Stimulated activated CD8-positive, alpha-beta memory T cell treated with anti-CD3 and anti-CD28 coated beads, Interleukin-12 subunit alpha, Interleukin-12 subunit beta, amount 100 ng/mL, for 24 hours (primary cell): Measurements from ENCODE around the gene PKP4.

Experiments
- DNase-seq: peaks from one replicate; pipeline ENCODE4 v3.0.0-alpha.2; 2020; ENCODE audit errors: extremely low read depth

The PKP4 gene

GRCh38 chr2:158715357-158715756, 258.6 kb downstream of the PKP4 start:
- DNase-seq: no peak

- no peak for DNase-seq
Observed at GRCh38 chr2:158716121-158716791, 259.5 kb downstream of the PKP4 start.

- DNase-seq: no peak
Observed at GRCh38 chr2:158716921-158717320, 260.2 kb downstream of the PKP4 start.

- no peak for DNase-seq
Observed at GRCh38 chr2:158717366-158718195, 260.8 kb downstream of the PKP4 start.

GRCh38 chr2:158718196-158718585, 261.4 kb downstream of the PKP4 start:
- DNase-seq: no peak

- DNase-seq: no peak
Observed at GRCh38 chr2:158718851-158719250, 262.1 kb downstream of the PKP4 start.

- DNase-seq: no peak
Observed at GRCh38 chr2:158719403-158719802, 262.7 kb downstream of the PKP4 start.

GRCh38 chr2:158722266-158723105, 265.7 kb downstream of the PKP4 start:
- no peak for DNase-seq

- DNase-seq: no peak
Observed at GRCh38 chr2:158723181-158723838, 266.6 kb downstream of the PKP4 start.

GRCh38 chr2:158723921-158724802, 267.4 kb downstream of the PKP4 start:
- no peak for DNase-seq

- DNase-seq: no peak
Observed at GRCh38 chr2:158724803-158725381, 268.1 kb downstream of the PKP4 start.

- no peak for DNase-seq
Observed at GRCh38 chr2:158725441-158725891, 268.7 kb downstream of the PKP4 start.

- DNase-seq: no peak
Observed at GRCh38 chr2:158726911-158727592, 270.3 kb downstream of the PKP4 start.

GRCh38 chr2:158728422-158728821, 271.7 kb downstream of the PKP4 start:
- DNase-seq: no peak

GRCh38 chr2:158729451-158729850, 272.7 kb downstream of the PKP4 start:
- DNase-seq: no peak

GRCh38 chr2:158729873-158730620, 273.3 kb downstream of the PKP4 start:
- no peak for DNase-seq

GRCh38 chr2:158730621-158731140, 273.9 kb downstream of the PKP4 start:
- DNase-seq: no peak

GRCh38 chr2:158731386-158731785, 274.6 kb downstream of the PKP4 start:
- no peak for DNase-seq
